HG03442 (cell line): ENCODE measurements around the gene ACADS.
A peak's percentile ranks its signal among the peaks of the same experiment; 100 is the strongest.

Source experiments
- ATAC-seq: cut with Tn5 transposase; IDR thresholded peaks from one replicate; pipeline ENCODE4 v1.9.1; 2021; ENCODE audit warnings: mild to moderate bottlenecking, moderate library complexity; ENCODE audit not compliant: unreplicated experiment

ACADS gene

GRCh38 chr12:120725659-120726509 lies at the start of gene ACADS:
Gene ACADS (plus strand): TSS chr12:120725826. CDS start chr12:120725886, 60 bp downstream.
- peak; percentile 92 for ATAC-seq

DNA sequence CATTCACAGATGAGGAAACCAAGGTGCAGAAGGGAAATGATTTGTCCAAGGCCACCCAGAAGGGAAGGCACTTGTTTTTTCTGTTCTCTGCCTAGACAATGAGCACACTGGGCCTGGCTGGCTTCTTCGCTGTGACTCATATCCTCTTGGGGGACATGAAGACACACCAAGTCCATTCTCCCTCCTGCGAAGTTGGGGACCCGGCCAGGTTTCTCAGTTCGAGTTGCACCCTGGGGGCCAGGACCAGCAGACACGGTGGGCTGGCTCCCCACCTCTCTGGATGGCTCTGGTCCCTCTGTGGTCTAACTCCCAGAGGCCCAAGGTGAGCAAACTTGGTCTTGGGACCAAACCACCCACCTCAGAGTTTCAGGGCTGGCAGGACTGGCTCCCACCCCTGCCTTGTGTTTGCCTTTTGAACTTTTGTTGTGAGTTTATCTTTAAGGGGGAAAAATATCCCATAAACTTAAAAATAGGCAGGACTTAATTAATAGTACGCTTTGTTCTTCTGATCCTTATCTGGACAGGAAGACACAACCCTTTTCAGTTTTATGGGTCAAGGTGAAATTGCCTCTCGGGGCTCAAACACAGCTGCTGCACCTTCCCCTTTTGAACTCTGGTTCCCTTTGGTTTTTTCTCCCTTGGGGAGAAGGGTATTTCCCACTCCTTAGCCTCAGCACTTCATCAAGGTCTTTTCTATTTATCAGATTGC lies 47.7 kb upstream of the ACADS start:
- peak; percentile 46 for ATAC-seq

DNA sequence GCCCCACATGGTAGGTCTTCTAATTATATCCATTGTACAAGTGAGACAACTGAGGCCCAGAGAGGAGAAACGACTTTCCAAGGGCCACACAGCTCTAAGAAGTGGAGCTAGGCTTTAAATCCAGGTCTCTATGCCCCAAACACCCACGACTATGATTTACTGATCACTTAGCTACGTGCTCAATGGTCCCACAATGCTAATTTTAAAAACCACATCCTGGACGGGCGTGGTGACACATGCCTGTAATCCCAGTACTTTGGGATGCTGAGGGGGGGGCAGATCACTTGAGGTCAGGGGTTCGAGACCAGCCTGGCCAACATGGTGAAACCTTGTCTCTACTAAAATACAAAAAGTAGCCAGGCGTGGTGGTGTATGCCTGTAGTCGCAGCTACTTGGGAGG lies 47.1 kb upstream of the ACADS start:
- ATAC-seq, result peak; percentile 11

DNA sequence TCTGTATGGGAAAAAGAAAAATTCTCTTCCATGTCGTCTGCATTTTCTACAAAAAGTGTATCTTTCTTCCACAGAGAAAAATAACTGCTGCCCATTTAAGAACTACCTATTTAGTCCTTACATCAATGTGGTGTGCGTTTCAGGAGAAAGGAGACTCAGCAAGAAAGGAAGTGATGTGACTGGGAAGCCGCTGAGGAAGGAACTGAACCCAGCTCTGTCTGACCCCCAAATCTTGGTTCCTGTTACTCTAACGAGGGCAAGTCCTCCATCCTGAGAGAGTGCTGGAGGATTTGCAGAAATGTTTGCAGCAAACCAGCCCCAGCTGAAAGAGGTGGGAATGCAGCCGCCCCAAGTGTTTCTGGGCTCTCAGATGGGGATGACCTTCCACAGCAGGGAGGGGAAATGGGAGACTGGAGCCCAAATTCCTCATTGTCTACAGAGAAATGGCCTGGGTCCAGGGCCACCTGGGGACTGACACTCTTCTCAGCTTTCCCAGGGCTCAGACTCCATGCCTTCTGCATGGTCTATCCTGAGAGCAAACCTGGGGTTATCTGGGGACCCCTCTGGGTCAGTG lies 45.4 kb upstream of the ACADS start:
- no peak for ATAC-seq

DNA sequence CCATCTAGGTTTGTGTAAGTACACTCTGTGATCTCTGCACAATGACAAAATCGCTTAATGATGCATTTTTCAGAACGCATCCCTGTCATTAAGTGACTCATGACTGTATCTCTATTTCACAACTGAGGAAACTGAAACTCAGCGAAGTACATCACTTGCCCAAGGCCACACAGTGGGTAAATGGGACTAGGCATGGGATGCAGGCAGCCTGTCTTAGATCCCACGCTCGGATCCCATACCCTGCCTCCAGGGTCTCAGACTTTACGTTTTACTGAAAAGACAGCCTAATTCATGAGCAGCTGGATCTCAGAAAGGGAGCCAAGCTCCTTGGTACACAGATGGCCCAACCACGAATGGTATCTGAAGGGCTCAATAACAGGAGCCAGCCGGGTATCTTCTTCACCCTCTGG lies 41.1 kb upstream of the ACADS start:
- no peak for ATAC-seq

DNA sequence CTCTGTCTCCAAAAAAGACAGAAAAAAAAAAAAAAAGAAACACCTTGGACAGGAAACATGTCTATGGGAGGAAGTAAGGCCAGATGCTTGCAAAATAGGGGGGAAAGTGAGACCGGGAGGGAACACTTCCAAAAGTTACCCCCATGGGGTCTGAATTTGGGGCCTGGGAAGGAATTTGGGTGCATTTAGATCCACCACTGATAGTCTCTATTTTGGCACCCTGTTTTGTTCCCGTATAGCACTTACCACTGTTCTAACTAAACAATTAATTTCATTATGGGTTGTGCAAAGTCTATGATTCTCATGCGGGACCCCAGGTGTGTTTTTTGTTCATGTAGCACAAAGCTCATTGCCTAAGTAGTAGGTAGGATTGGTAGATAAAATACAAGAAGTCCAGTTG lies 40.1 kb upstream of the ACADS start:
- no peak for ATAC-seq

DNA sequence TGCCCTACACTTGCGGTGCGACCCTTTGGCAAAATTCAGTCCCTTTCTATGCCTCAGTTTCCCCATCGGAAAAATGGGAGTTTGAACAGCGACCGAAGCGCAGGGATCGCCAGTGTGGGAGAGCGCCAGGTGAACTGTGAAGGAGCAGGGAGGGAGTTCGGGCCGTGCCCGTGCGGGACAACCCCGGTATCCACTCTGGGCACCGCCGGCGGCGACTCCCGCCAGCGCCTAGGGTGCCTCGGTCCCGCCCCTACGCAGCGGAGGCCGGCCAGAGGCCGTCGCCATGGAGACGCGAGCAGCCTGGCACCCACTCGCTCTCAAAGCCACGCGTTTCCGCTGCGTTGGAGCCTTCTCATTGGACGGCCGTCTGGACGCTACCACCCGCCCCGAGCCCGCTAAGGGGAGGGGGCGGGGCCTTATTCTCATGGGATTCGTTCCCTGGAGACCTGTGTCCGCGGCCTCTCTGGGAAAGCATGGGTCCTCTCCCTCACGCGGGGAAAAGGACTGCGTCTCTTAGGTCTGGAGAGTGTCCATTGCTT lies 39.4 kb upstream of the ACADS start:
- ATAC-seq, result peak; percentile 65

DNA sequence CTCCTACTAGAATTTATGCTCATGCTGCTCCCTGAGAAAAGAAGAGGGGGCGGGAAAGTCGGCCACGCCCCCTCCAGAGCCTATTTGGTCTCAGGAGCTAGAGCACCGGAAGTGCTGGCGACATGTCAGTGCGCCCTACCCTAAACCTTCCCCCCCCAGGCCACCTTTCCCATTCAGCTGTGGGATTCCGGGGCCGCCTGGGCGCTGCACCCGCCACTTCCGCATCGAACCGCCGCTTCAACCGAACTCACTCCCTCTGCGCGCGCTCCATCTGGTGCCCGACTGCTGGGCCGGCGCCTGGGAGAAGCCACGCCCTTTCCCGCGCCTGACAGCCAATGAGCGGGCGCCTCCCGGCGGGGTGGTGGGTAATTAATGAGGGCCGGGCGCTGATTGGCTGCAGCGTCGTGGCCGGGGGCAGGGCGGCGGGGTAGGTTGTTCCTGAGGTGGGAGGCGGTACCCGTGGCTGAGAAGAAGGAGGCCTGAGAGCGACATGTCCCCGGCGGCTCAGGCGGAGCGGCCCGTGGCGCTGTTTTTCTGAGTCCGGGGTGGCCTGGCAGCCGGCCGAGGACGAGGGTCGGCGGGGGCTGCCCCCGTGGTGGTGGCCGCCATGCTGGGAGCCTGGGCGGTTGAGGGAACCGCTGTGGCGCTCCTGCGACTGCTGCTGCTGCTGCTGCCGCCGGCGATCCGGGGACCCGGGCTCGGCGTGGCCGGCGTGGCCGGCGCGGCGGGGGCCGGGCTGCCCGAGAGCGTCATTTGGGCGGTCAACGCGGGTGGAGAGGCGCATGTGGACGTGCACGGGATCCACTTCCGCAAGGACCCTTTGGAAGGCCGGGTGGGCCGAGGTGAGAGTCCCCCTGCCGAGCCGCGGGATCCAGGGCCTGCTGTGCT lies 38.7 kb upstream of the ACADS start, which contains the start of gene MLEC:
TSS of gene MLEC (plus strand) at position 460 of the 888 bp plus-strand sequence. CDS start at position 608, 148 bp downstream.
- peak; percentile 67 for ATAC-seq

GRCh38 chr12:120687578-120688289 lies 37.9 kb upstream of the ACADS start:
- no peak for ATAC-seq

- ATAC-seq, result no peak
Measured at GRCh38 chr12:120688527-120689071, 37.0 kb upstream of the ACADS start.

DNA sequence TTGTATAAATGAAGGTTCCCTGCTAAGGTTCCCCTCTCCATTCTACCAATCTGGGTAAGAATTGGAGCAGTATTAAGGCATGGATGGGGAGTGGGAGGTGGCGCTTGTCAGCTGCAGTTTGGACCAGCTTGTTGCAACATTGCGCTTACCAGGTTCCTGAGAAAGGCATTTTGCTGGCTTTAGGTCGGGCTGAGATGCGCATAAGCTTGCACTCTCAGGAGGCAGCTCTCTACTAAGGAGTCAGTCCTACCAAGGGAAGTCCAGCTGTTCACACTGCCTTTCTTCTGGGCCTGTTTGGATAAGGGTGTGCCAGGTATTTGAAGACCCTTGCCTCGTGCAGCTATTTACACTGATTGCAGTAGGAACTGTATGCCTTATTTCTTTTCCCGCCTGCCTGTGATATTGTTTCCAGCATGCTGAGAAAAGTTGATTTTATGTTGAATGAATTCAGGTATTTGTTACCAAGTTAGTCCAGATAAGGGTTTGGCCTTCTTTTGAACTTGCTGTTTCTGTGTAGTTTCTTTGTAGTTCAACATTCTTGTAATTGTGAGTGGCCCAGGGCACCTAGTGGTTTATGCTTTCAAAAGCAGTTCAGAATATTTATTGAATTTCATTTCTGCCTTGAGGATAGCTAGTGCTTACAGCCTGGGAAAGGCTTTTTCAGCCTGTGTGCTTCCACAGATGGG lies 36.1 kb upstream of the ACADS start:
- no peak for ATAC-seq

- ATAC-seq, result no peak
Measured at GRCh38 chr12:120690083-120690450, 35.6 kb upstream of the ACADS start.

- no peak for ATAC-seq
Measured at GRCh38 chr12:120690978-120691377, 34.6 kb upstream of the ACADS start.

DNA sequence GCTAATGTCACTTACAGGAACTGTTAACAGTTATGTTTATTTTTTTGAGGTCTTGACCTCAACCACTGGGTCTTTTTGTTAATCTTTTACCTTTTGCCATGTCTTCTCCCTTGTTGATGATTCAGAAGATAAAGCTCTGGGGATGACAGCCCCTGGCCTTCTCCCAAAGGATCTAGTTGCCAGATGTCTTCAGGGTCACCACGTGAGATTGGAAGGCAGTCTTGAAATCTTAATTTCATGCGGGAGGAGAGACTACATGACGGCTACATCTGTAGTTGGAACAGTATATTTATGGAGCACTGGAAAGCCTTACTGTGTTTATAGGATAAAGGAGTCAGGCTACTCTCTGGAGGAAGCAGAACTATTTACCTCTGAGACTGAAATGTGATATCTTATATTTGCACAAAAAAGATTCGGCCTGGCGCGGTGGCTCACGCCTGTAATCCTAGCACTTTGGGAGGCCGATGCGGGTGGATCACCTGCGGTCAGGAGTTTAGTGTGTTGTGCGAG lies 33.0 kb upstream of the ACADS start:
- no peak for ATAC-seq

DNA sequence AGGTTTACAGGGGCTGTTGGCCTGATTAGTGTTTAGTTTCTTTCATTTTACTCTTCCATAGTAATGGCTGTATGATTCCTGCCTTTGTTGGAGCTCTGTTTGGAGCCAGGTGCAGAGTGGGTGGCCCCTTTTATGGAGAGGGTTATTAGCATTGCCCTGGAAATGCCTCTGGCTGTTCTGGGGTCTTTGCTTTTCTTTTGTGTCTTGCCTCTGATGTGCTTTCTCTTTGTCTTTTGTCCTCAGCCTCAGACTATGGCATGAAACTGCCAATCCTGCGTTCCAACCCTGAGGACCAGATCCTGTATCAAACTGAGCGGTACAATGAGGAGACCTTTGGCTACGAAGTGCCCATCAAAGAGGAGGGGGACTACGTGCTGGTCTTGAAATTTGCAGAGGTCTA lies 31.8 kb upstream of the ACADS start:
- ATAC-seq, result no peak

GRCh38 chr12:120696626-120697025 lies 29.0 kb upstream of the ACADS start:
- ATAC-seq, result no peak

- no peak for ATAC-seq
Measured at GRCh38 chr12:120697344-120697743, 28.3 kb upstream of the ACADS start.

DNA sequence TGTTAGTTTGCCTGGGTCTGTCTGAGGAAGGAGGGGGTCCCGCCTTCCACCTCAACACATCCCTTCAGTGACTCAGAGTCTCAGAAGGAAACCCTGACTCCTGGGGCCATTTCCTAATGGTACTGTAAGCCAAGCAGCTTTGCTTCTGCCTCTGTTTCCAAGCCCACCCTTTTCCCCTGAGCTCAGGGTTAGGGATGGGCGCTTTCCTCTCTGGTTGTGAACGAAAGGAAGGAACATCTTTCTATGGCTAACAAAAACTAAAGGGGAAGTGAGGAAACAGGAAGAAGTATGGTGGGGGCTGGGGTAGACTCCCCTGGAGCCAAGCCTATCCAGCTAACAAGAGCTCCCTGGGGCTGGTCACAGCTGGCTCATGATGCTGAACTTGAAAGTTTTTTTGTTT lies 27.0 kb upstream of the ACADS start:
- no peak for ATAC-seq

DNA sequence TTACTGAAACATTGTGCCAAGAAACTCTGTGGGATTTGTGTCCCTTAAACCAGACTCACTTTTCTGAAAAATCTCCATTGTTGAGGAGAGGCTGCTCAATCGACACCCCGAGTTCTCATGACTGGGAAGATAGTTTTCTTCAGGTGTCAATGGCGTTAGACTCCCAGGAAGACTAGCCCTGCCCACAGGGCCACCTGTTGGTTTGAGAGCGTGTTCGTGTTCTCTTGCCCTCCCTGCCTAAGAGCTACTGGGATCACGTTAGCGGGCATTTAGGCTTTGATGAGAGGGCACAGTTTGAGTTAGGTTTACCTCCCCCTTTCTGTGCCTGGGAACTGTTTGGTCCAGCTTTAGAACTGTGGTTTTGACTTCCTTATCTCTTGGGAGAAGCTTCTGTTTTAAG lies 26.1 kb upstream of the ACADS start:
- no peak for ATAC-seq
